H1 (cell line): ENCODE results near the gene DYNC2I2. TPM values are rescaled to one million over a fixed set of nuclear protein-coding genes. Genes with fewer than 3 reads are reported as not detected.

Source experiments
- CTCF ChIA-PET: fragments of 300-600 bp; sonication (Branson Sonifier 250); formaldehyde crosslinking; loops from one replicate; lab custom pipeline; 2021; ENCODE audit not compliant: partially characterized antibody; lab: Charles Lee
- POLR2A ChIA-PET: fragments of 300-600 bp; sonication (Branson Sonifier 250); formaldehyde crosslinking; loops from one replicate; lab custom pipeline; 2021; ENCODE audit warnings: inconsistent platforms; ENCODE audit not compliant: partially characterized antibody; lab: Charles Lee
- DNase-seq, 2 experiments: peaks; one replicate each; pipeline versions ENCODE4 v3.0.0 to v3.0.0-alpha.2; 2010 to 2022; ENCODE audit warnings: low spot score in 2 of 2, low read depth in 1 of 2, mixed read lengths in 1 of 2
- FAIRE-seq: peaks from 2 replicates; lab custom pipeline; 2011; peaks lifted over from hg19 to GRCh38; lab: Jason Lieb, UNC
- H2AFZ ChIP-seq: 2 replicates; pipeline ENCODE4 v1.8.1; 2012; ENCODE audit warnings: low read length, inconsistent platforms
- H2AK5ac ChIP-seq: 2 replicates; pipeline ENCODE4 v1.6.1; 2013; ENCODE audit warnings: low read depth, low read length
- H2BK120ac ChIP-seq: replicated peaks from 2 replicates; pipeline ENCODE3; 2013; ENCODE audit warnings: low read depth, low read length, inconsistent platforms
- H2BK12ac ChIP-seq: 2 replicates; pipeline ENCODE4 v1.6.1; 2013; ENCODE audit warnings: low read depth, low read length
- H2BK15ac ChIP-seq: 2 replicates; pipeline ENCODE4 v1.6.1; 2013; ENCODE audit warnings: low read length
- H2BK20ac ChIP-seq: 2 replicates; pipeline ENCODE4 v1.6.1; 2013; ENCODE audit warnings: low read length
- H2BK5ac ChIP-seq: 2 replicates; pipeline ENCODE4 v1.6.1; 2013; ENCODE audit warnings: low read depth, low read length
- H3K14ac ChIP-seq: 2 replicates; pipeline ENCODE4 v1.6.1; 2013; ENCODE audit warnings: inconsistent platforms; ENCODE audit not compliant: insufficient read length
- H3K18ac ChIP-seq: 2 replicates; pipeline ENCODE4 v1.6.1; 2013; ENCODE audit warnings: low read length; ENCODE audit errors: extremely low read depth
- H3K23ac ChIP-seq: 2 replicates; pipeline ENCODE4 v1.6.1; 2013; ENCODE audit warnings: inconsistent platforms; ENCODE audit not compliant: insufficient read length
- H3K23me2 ChIP-seq: 2 replicates; pipeline ENCODE4 v1.6.1; 2013; ENCODE audit warnings: low read depth, low read length
- H3K27ac ChIP-seq: 2 replicates; pipeline ENCODE4 v1.6.1; 2011; ENCODE audit warnings: low read depth, low read length, inconsistent platforms
- H3K27me3 ChIP-seq, 4 experiments: replicated peaks in 1 of 4; 1 replicate in 1 of 4; 2 replicates in 3 of 4; pipeline versions ENCODE4 v1.6.1 to v1.8.1; 2011 to 2013; ENCODE audit warnings: low read length in 3 of 4, mild to moderate bottlenecking in 3 of 4, inconsistent platforms in 2 of 4, mixed read lengths in 2 of 4, moderate library complexity in 1 of 4; ENCODE audit not compliant: control insufficient read depth in 3 of 4, insufficient read depth in 3 of 4; ENCODE audit errors: extremely low read depth in 1 of 4
- H3K36me3 ChIP-seq, 4 experiments: 2 replicates each; pipeline versions ENCODE4 v1.6.1 to v1.8.1; 2011 to 2013; ENCODE audit warnings: mild to moderate bottlenecking in 4 of 4, low read length in 3 of 4, moderate library complexity in 2 of 4, control low read depth in 1 of 4, inconsistent platforms in 1 of 4; ENCODE audit not compliant: insufficient read depth in 4 of 4, control insufficient read depth in 2 of 4
- H3K4ac ChIP-seq: replicated peaks from 2 replicates; pipeline ENCODE3; 2013; ENCODE audit warnings: low read length, low read depth, mixed read lengths, inconsistent platforms; ENCODE audit not compliant: insufficient read length
- H3K4me1 ChIP-seq, 4 experiments: replicated peaks in 1 of 4; 1 replicate in 1 of 4; 2 replicates in 3 of 4; pipeline versions ENCODE4 v1.6.1 to v1.8.1; 2011 to 2013; ENCODE audit warnings: low read length in 3 of 4, inconsistent platforms in 2 of 4, mixed read lengths in 1 of 4; ENCODE audit not compliant: insufficient read depth in 4 of 4, control insufficient read depth in 3 of 4
- H3K4me2 ChIP-seq, 2 experiments: 2 replicates each; pipeline versions ENCODE4 v1.6.1 to v1.8.1; 2011 to 2013; ENCODE audit warnings: low read depth in 2 of 2, low read length in 2 of 2, control low read depth in 1 of 2, inconsistent platforms in 1 of 2, mild to moderate bottlenecking in 1 of 2; ENCODE audit not compliant: insufficient read depth in 1 of 2
- H3K4me3 ChIP-seq, 4 experiments: fragments of 200-600, 300-600 bp in 1 of 4; sonication (generic), shearing (Covaris generic), sonication (Bioruptor Twin) in 1 of 4; 2 replicates each; pipeline versions ENCODE4 v1.5.1 to v1.8.1; 2011 to 2016; ENCODE audit warnings: low read length in 4 of 4, low read depth in 3 of 4, control low read depth in 2 of 4, inconsistent platforms in 2 of 4, mild to moderate bottlenecking in 2 of 4, mixed read lengths in 1 of 4, moderate library complexity in 1 of 4; ENCODE audit not compliant: insufficient read depth in 2 of 4; ENCODE audit errors: extremely low read depth in 1 of 4
- H3K56ac ChIP-seq: replicated peaks from 2 replicates; pipeline ENCODE3; 2013; ENCODE audit warnings: low read depth, mild to moderate bottlenecking, mixed read lengths, low read length, inconsistent platforms; ENCODE audit not compliant: insufficient read length
- H3K79me1 ChIP-seq: 2 replicates; pipeline ENCODE4 v1.6.1; 2013; ENCODE audit warnings: low read depth, low read length, control low read depth
- H3K79me2 ChIP-seq, 2 experiments: 2 replicates each; pipeline versions ENCODE4 v1.6.1 to v1.8.1; 2012 to 2013; ENCODE audit warnings: low read length in 2 of 2, mild to moderate bottlenecking in 2 of 2, inconsistent platforms in 1 of 2; ENCODE audit not compliant: insufficient read depth in 2 of 2, control insufficient read depth in 1 of 2
- H3K9ac ChIP-seq, 4 experiments: replicated peaks in 1 of 4; 1 replicate in 1 of 4; 2 replicates in 3 of 4; pipeline versions ENCODE4 v1.6.1 to v1.8.1; 2011 to 2013; ENCODE audit warnings: low read depth in 3 of 4, low read length in 3 of 4, control low read depth in 2 of 4, mild to moderate bottlenecking in 2 of 4, moderate library complexity in 2 of 4, inconsistent platforms in 1 of 4; ENCODE audit errors: extremely low read depth in 1 of 4
- H3K9me3 ChIP-seq, 2 experiments: 2 replicates each; pipeline versions ENCODE4 v1.6.1 to v1.8.1; 2012 to 2013; ENCODE audit warnings: mild to moderate bottlenecking in 2 of 2, moderate library complexity in 2 of 2, control low read depth in 1 of 2, inconsistent platforms in 1 of 2, low read depth in 1 of 2, low read length in 1 of 2, mixed read lengths in 1 of 2; ENCODE audit not compliant: insufficient read depth in 2 of 2
- H4K20me1 ChIP-seq, 2 experiments: replicated peaks in 1 of 2; 2 replicates each; pipeline versions ENCODE3 to v1.8.1; 2011 to 2013; ENCODE audit warnings: inconsistent platforms in 2 of 2, low read length in 2 of 2, mild to moderate bottlenecking in 1 of 2; ENCODE audit not compliant: insufficient read depth in 2 of 2, control insufficient read depth in 1 of 2
- H4K5ac ChIP-seq: 2 replicates; pipeline ENCODE4 v1.6.1; 2013; ENCODE audit warnings: low read length, low read depth, mixed read lengths, inconsistent platforms; ENCODE audit not compliant: insufficient read length
- H4K8ac ChIP-seq: 2 replicates; pipeline ENCODE4 v1.8.0; 2013; ENCODE audit warnings: mild to moderate bottlenecking, moderate library complexity, low read length, inconsistent platforms; ENCODE audit not compliant: insufficient read depth; ENCODE audit errors: extremely low read depth
- H4K91ac ChIP-seq: replicated peaks from 2 replicates; pipeline ENCODE3; 2013; ENCODE audit warnings: low read length, mixed read lengths, inconsistent platforms; ENCODE audit not compliant: insufficient read length
- BACH1 ChIP-seq: IDR thresholded peaks from 2 replicates; pipeline ENCODE4 v1.6.1; 2012; ENCODE audit warnings: low read length, improper control_type of control experiment
- BRCA1 ChIP-seq: IDR thresholded peaks from 2 replicates; pipeline ENCODE4 v1.6.1; 2012; ENCODE audit warnings: low read depth, low read length, improper control_type of control experiment
- HDAC2 ChIP-seq, 2 experiments: fragments of 300-600 bp in 1 of 2; sonication (generic) in 1 of 2; IDR thresholded peaks; 2 replicates each; pipeline ENCODE4 v1.6.1; 2011 to 2012; ENCODE audit warnings: low read depth in 2 of 2, low read length in 2 of 2, mild to moderate bottlenecking in 2 of 2, moderate library complexity in 2 of 2, borderline replicate concordance in 1 of 2, inconsistent platforms in 1 of 2
- JUN ChIP-seq: IDR thresholded peaks from 2 replicates; pipeline ENCODE4 v1.6.1; 2011; ENCODE audit warnings: low read depth, mild to moderate bottlenecking, improper control_type of control experiment, low read length
- KDM1A ChIP-seq: fragments of 200-600, 300-600 bp; sonication (generic); IDR thresholded peaks from 2 replicates; pipeline ENCODE4 v1.7.1; 2016; ENCODE audit warnings: mild to moderate bottlenecking, low read length, borderline replicate concordance
- NRF1 ChIP-seq: IDR thresholded peaks from 2 replicates; pipeline ENCODE4 v1.6.1; 2011; ENCODE audit warnings: mild to moderate bottlenecking, low read depth, low read length, improper control_type of control experiment
- POLR2AphosphoS5 ChIP-seq: IDR thresholded peaks from 2 replicates; pipeline ENCODE4 v1.6.1; 2011; ENCODE audit warnings: low read depth, low read length
- POU5F1 ChIP-seq: IDR thresholded peaks from 2 replicates; pipeline ENCODE4 v1.6.1; 2011; ENCODE audit warnings: low read depth, mild to moderate bottlenecking, low read length, moderate library complexity
- RFX5 ChIP-seq: IDR thresholded peaks from 2 replicates; pipeline ENCODE4 v1.6.1; 2011; ENCODE audit warnings: low read depth, low read length, improper control_type of control experiment, borderline replicate concordance
- RXRA ChIP-seq: IDR thresholded peaks from 2 replicates; pipeline ENCODE4 v1.6.1; 2011; ENCODE audit warnings: low read depth, mild to moderate bottlenecking, low read length, moderate library complexity; ENCODE audit not compliant: insufficient read depth
- SAP30 ChIP-seq: fragments of 300-600 bp; sonication (generic); IDR thresholded peaks from 2 replicates; pipeline ENCODE4 v1.7.1; 2012; ENCODE audit warnings: low read length, moderate library complexity, mild to moderate bottlenecking, inconsistent platforms; ENCODE audit not compliant: insufficient read depth, insufficient replicate concordance
- SIN3A ChIP-seq, 2 experiments: IDR thresholded peaks in 1 of 2; conservative IDR thresholded peaks in 1 of 2; 2 replicates each; pipeline ENCODE4 v1.6.1; 2011 to 2012; ENCODE audit warnings: low read length in 2 of 2, improper control_type of control experiment in 1 of 2, low read depth in 1 of 2, mild to moderate bottlenecking in 1 of 2
- SIX5 ChIP-seq: IDR thresholded peaks from 2 replicates; pipeline ENCODE4 v1.6.1; 2011; ENCODE audit warnings: mild to moderate bottlenecking, low read depth, low read length
- ZNF274 ChIP-seq: IDR thresholded peaks from 2 replicates; pipeline ENCODE4 v1.7.0; 2012; ENCODE audit warnings: low read length, borderline replicate concordance; ENCODE audit errors: extremely low read depth
- WGBS, 2 experiments: shearing (Covaris generic) in 1 of 2; methylation state at CpG; one replicate each; pipeline versions ENCODE4 v1.1.6 to v1.1.7; 2013 to 2015; ENCODE audit warnings: low lambda C conversion rate in 2 of 2, mixed read lengths in 2 of 2, inconsistent platforms in 1 of 2, low coverage in 1 of 2, missing lambda C conversion rate in 1 of 2; ENCODE audit not compliant: insufficient replicate concordance in 2 of 2, insufficient coverage in 1 of 2, insufficient read length in 1 of 2; ENCODE audit errors: extremely low coverage in 1 of 2, missing lambda C conversion rate in 1 of 2; 5-methylcytosine and 5-hydroxymethylcytosine counted together
- polyA plus RNA-seq, 7 experiments: library from polyadenylated mRNA; depleted of rRNA in 3 of 7; stranded (reverse) in 5 of 7; unstranded in 2 of 7; fragments of >200 nt in 5 of 7; fragments of 200-250 nt in 2 of 7; gene quantifications; 1 replicate in 5 of 7; 2 replicates in 1 of 7; 4 replicates in 1 of 7; pipeline versions ENCODE4 v1.2.1 to v1.2.3, GENCODE V29; 2011 to 2013; ENCODE audit warnings: missing spikeins in 2 of 7, mixed read lengths in 2 of 7
- total RNA-seq: library from RNA; stranded (reverse); fragmentation: NEBNext Ultra II Directional; extraction: Animal tissue kit (Norgen Biotek cat#: 25700); gene quantifications from 2 replicates; pipeline ENCODE4 v1.2.1, GENCODE V29; 2021

DYNC2I2 gene
- total and polyA plus RNA-seq, 2 of the 8 experiments (the other 6 are each of a cell fraction or from before 2014, with no cell fraction given) = 58.0 to 78.5 TPM

GRCh38 chr9:128614728-128615127 is 41.9 kb downstream of the DYNC2I2 start:
- CTCF ChIA-PET = interaction anchor here (1.5 kb wide), 1 partner anchor 11 kb away, joined by 3 read pairs; no protein-coding TSS in a partner anchor
- no peak overlapping the region for H2AK5ac ChIP-seq
- TF ChIP-seq BACH1 (no peak), SIN3A (conservative IDR thresholded peaks at IDR 0.05 in 1 of 2, IDR thresholded peaks at IDR 0.05 in 1 of 2; ENCODE audit: low read depth in 1 of 2, low read length in 2 of 2) (no peak), NRF1 (no peak), HDAC2 (IDR thresholded peaks at IDR 0.05; ENCODE audit: borderline replicate concordance in 1 of 2, low read depth in 2 of 2, low read length in 2 of 2) (no peak), RFX5 (no peak), SIX5 (no peak), KDM1A (no peak), POLR2AphosphoS5 (no peak), SAP30 (no peak), BRCA1 (no peak), RXRA (no peak), JUN (no peak), POU5F1 (no peak), ZNF274 (no peak)

More at GRCh38 chr9:128614728-128615127, 41.9 kb downstream of the DYNC2I2 start:
- Histone ChIP-seq H2BK20ac (no peak overlapping the region), H3K23me2 (no peaks in the 10 kb centered on the region), H3K79me2 (no peaks in the 10 kb centered on the region), H3K18ac (no peak overlapping the region), H3K14ac (no peak overlapping the region), H4K20me1 (peaks cover 2 to 4% of the 10 kb centered on the region in 2 experiments), H3K4me1 (no peaks in the 10 kb centered on the region), H3K9ac (no peak overlapping the region), H4K5ac (no peak overlapping the region), H2BK120ac (no peak overlapping the region), H3K4me3 (no peak overlapping the region), H3K79me1 (no peaks in the 10 kb centered on the region), H2BK12ac (no peak overlapping the region), H3K27ac (no peak overlapping the region), H3K36me3 (peaks cover 39 to 77% (median 67%) of the 10 kb centered on the region in 4 experiments), H3K27me3 (no peaks in the 10 kb centered on the region), H3K4ac (no peak overlapping the region), H3K4me2 (no peak overlapping the region), H2BK5ac (no peak overlapping the region), H3K56ac (no peak overlapping the region), H4K8ac (no peak overlapping the region), H4K91ac (no peak overlapping the region), H3K23ac (no peak overlapping the region), H3K9me3 (no peaks in the 10 kb centered on the region), H2BK15ac (no peak overlapping the region), H2AFZ (no peak overlapping the region)
- FAIRE-seq (no peak), DNase-seq (no peak)
- POLR2A ChIA-PET = no interaction called here
- WGBS, 2 experiments = 94% methylated on average over 1 of the region's 1 CpG; no CpG with 5 or more reads in 1 of the 2 experiments
